Liver (tissue), 9 donors: Measurements from ENCODE around the gene SEMA5A. TPM values are rescaled to one million over a fixed set of nuclear protein-coding genes. Genes with fewer than 3 reads are reported as not detected.

Experiments used
- DNase-seq: peaks from one replicate; pipeline ENCODE4 v3.0.0-alpha.2; 2017; ENCODE audit warnings: low spot score
- H3K27ac ChIP-seq, 2 donors: one replicate each; pipeline ENCODE4 v1.7.0; 2013; ENCODE audit warnings: inconsistent platforms in 2 of 2, low read length in 2 of 2, control low read depth in 1 of 2, low read depth in 1 of 2, mild to moderate bottlenecking in 1 of 2
- H3K27me3 ChIP-seq, 4 donors: one replicate each; pipeline versions ENCODE4 v1.6.1 to v1.7.0; 2013; ENCODE audit warnings: low read length in 3 of 4, inconsistent platforms in 1 of 4, mild to moderate bottlenecking in 1 of 4, moderate library complexity in 1 of 4; ENCODE audit not compliant: control insufficient read depth in 4 of 4, insufficient read depth in 4 of 4
- H3K36me3 ChIP-seq, 4 donors: one replicate each; pipeline versions ENCODE4 v1.6.1 to v1.7.0; 2013; ENCODE audit warnings: low read length in 3 of 4, mild to moderate bottlenecking in 3 of 4, low read depth in 1 of 4, moderate library complexity in 1 of 4; ENCODE audit not compliant: control insufficient read depth in 4 of 4, insufficient read depth in 3 of 4
- H3K4me1 ChIP-seq, 4 donors: one replicate each; pipeline versions ENCODE4 v1.6.1 to v1.7.0; 2013; ENCODE audit warnings: low read length in 3 of 4, mild to moderate bottlenecking in 3 of 4, moderate library complexity in 1 of 4; ENCODE audit not compliant: control insufficient read depth in 4 of 4, insufficient read depth in 4 of 4
- H3K4me3 ChIP-seq, 3 donors: one replicate each; pipeline versions ENCODE4 v1.6.1 to v1.7.0; 2013; ENCODE audit warnings: low read length in 3 of 3, control low read depth in 1 of 3, low read depth in 1 of 3, mild to moderate bottlenecking in 1 of 3
- H3K9ac ChIP-seq, 2 donors: one replicate each; pipeline ENCODE4 v1.7.0; 2013; ENCODE audit warnings: low read length in 2 of 2, mild to moderate bottlenecking in 2 of 2, moderate library complexity in 2 of 2, control low read depth in 1 of 2, low read depth in 1 of 2
- H3K9me3 ChIP-seq, 4 donors: one replicate each; pipeline versions ENCODE4 v1.6.1 to v1.7.0; 2013; ENCODE audit warnings: low read length in 3 of 4; ENCODE audit not compliant: control insufficient read depth in 4 of 4
- ATF3 ChIP-seq: IDR thresholded peaks from 2 replicates; pipeline ENCODE4 v1.6.1; 2016; ENCODE audit warnings: antibody characterized with exemption
- EGR1 ChIP-seq, 2 donors: IDR thresholded peaks; 2 replicates each; pipeline ENCODE4 v1.6.1; 2016 to 2018; ENCODE audit warnings: antibody characterized with exemption in 2 of 2, low read depth in 2 of 2
- FOXA1 ChIP-seq: IDR thresholded peaks from 2 replicates; pipeline ENCODE4 v1.6.1; 2016; ENCODE audit warnings: antibody characterized with exemption
- FOXA2 ChIP-seq: IDR thresholded peaks from 2 replicates; pipeline ENCODE4 v1.6.1; 2016; ENCODE audit warnings: antibody characterized with exemption
- GABPA ChIP-seq, 2 donors: IDR thresholded peaks in 1 of 2; conservative IDR thresholded peaks in 1 of 2; 2 replicates each; pipeline ENCODE4 v1.6.1; 2016; ENCODE audit warnings: antibody characterized with exemption in 2 of 2, mild to moderate bottlenecking in 1 of 2, moderate library complexity in 1 of 2
- HNF4A ChIP-seq, 2 donors: conservative IDR thresholded peaks; 2 replicates each; pipeline ENCODE4 v1.6.1; 2016; ENCODE audit warnings: antibody characterized with exemption in 2 of 2, mild to moderate bottlenecking in 2 of 2
- HNF4G ChIP-seq: IDR thresholded peaks from 2 replicates; pipeline ENCODE4 v1.6.1; 2016; ENCODE audit warnings: antibody characterized with exemption
- JUND ChIP-seq, 2 donors: IDR thresholded peaks; 2 replicates each; pipeline ENCODE4 v1.6.1; 2016; ENCODE audit warnings: antibody characterized with exemption in 2 of 2
- MAX ChIP-seq: IDR thresholded peaks from 2 replicates; pipeline ENCODE4 v1.6.1; 2016; ENCODE audit warnings: antibody characterized with exemption
- NR2F2 ChIP-seq: IDR thresholded peaks from 2 replicates; pipeline ENCODE4 v1.6.1; 2016; ENCODE audit warnings: antibody characterized with exemption
- RAD21 ChIP-seq, 2 donors: IDR thresholded peaks; 2 replicates each; pipeline ENCODE4 v1.6.1; 2016; ENCODE audit warnings: antibody characterized with exemption in 2 of 2, mild to moderate bottlenecking in 2 of 2
- REST ChIP-seq: IDR thresholded peaks from 2 replicates; pipeline ENCODE4 v1.6.1; 2016; ENCODE audit warnings: antibody characterized with exemption, mild to moderate bottlenecking
- RXRA ChIP-seq, 2 donors: IDR thresholded peaks; 2 replicates each; pipeline ENCODE4 v1.6.1; 2017 to 2018; ENCODE audit warnings: antibody characterized with exemption in 2 of 2, mild to moderate bottlenecking in 1 of 2
- SP1 ChIP-seq: IDR thresholded peaks from 2 replicates; pipeline ENCODE4 v1.6.1; 2018; ENCODE audit warnings: antibody characterized with exemption, mild to moderate bottlenecking
- TAF1 ChIP-seq: conservative IDR thresholded peaks from 2 replicates; pipeline ENCODE4 v1.6.1; 2016; ENCODE audit warnings: antibody characterized with exemption, mild to moderate bottlenecking
- YY1 ChIP-seq: IDR thresholded peaks from 2 replicates; pipeline ENCODE4 v1.6.1; 2016; ENCODE audit warnings: antibody characterized with exemption, mild to moderate bottlenecking
- ZBTB33 ChIP-seq: IDR thresholded peaks from 2 replicates; pipeline ENCODE4 v1.6.1; 2016; ENCODE audit warnings: antibody characterized with exemption
- WGBS: extraction: QIAGEN DNeasy Blood & Tissue Kit; methylation state at CpG from one replicate; pipeline ENCODE4 v1.1.7; 2013; 5-methylcytosine and 5-hydroxymethylcytosine counted together
- polyA plus RNA-seq, 2 donors: library from polyadenylated mRNA; stranded (reverse) in 1 of 2; unstranded in 1 of 2; fragments of 200-250 nt in 1 of 2; fragments of >200 nt in 1 of 2; fragmentation: Nextera tagmentation in 1 of 2; extraction: Ambion mirVana in 1 of 2; gene quantifications; one replicate each; pipeline versions ENCODE4 v1.2.1 to v1.2.3, GENCODE V29; 2013 to 2015
- total RNA-seq, 2 donors: library from RNA; depleted of rRNA; stranded (reverse); fragments of >200 nt; gene quantifications; one replicate each; pipeline ENCODE4 v1.2.3, GENCODE V29; 2014
- donor health status: healthy.
- donor health status: healthy.
- donor health status: healthy.
- donor health status: healthy.
- donor health status: healthy.

The SEMA5A gene
- total and polyA plus RNA-seq, 4 donors, result 1.1 to 5.8 (median 3.2) TPM

- H3K4me1 ChIP-seq, result no peaks in the 10 kb centered on the region
- no peaks in the 10 kb centered on the region for H3K36me3 ChIP-seq
- no peaks in the 10 kb centered on the region for H3K9me3 ChIP-seq
- TF ChIP-seq NR2F2 (no peak), YY1 (no peak), HNF4A (conservative IDR thresholded peaks at IDR 0.05) (no peak), RAD21 (IDR thresholded peaks at IDR 0.05) (no peak), FOXA1 (no peak), ZBTB33 (no peak), ATF3 (no peak), RXRA (IDR thresholded peaks at IDR 0.05) (no peak), FOXA2 (no peak)
- H3K4me3 ChIP-seq, result no peak overlapping the region
- H3K27me3 ChIP-seq, result peaks cover 0 to 2% (median 0%) of the 10 kb centered on the region in 4 donors
- DNase-seq, result no peak
- H3K9ac ChIP-seq, result no peak overlapping the region
- no peak overlapping the region for H3K27ac ChIP-seq
- 61% methylated on average over 7 of the region's 7 CpGs for WGBS
Observed at GRCh38 chr5:9009931-9010651, 535.8 kb downstream of the SEMA5A start.

GRCh38 chr5:8997542-8998070 is 548.3 kb downstream of the SEMA5A start:
- Histone ChIP-seq H3K4me3 (no peak overlapping the region), H3K27ac (no peak overlapping the region), H3K36me3 (no peaks in the 10 kb centered on the region), H3K27me3 (no peaks in the 10 kb centered on the region), H3K9me3 (no peaks in the 10 kb centered on the region), H3K9ac (no peak overlapping the region), H3K4me1 (no peaks in the 10 kb centered on the region)
- TF ChIP-seq EGR1 (IDR thresholded peaks at IDR 0.05; ENCODE audit: low read depth in 2 of 2) (no peak), TAF1 (no peak), GABPA (IDR thresholded peaks at IDR 0.05 in 1 of 2, conservative IDR thresholded peaks at IDR 0.05 in 1 of 2) (no peak)
- WGBS, result 18% methylated on average over 1 of the region's 1 CpG
- DNase-seq, result no peak

- Histone ChIP-seq H3K27me3 (no peaks in the 10 kb centered on the region), H3K4me3 (no peak overlapping the region), H3K9me3 (no peaks in the 10 kb centered on the region), H3K4me1 (no peaks in the 10 kb centered on the region), H3K36me3 (no peaks in the 10 kb centered on the region), H3K9ac (no peak overlapping the region), H3K27ac (no peak overlapping the region)
- TF ChIP-seq EGR1 (IDR thresholded peaks at IDR 0.05; ENCODE audit: low read depth in 2 of 2) (no peak), FOXA2 (no peak), RAD21 (IDR thresholded peaks at IDR 0.05) (no peak), TAF1 (no peak), HNF4A (conservative IDR thresholded peaks at IDR 0.05) (no peak), JUND (IDR thresholded peaks at IDR 0.05) (no peak), NR2F2 (no peak), FOXA1 (no peak), SP1 (no peak), YY1 (no peak), ZBTB33 (no peak), REST (no peak), HNF4G (no peak), ATF3 (no peak), MAX (no peak)
- no peak for DNase-seq
Observed at GRCh38 chr5:8993031-8993430, 552.8 kb downstream of the SEMA5A start.
